Measurements from ENCODE around the gene CD226. TPM values are rescaled to one million over a fixed set of nuclear protein-coding genes. Genes with fewer than 3 reads are reported as not detected.
"Not testable (repeated sequence)": the region's sequence is repeated elsewhere in the genome, so short reads cannot be mapped to it uniquely, and the experiment has no call there.

Gene CD226
- 0.17 and 0.29 TPM in 2 replicates for total RNA-seq (2014; rRNA removed; shearing (Covaris generic))

DNA sequence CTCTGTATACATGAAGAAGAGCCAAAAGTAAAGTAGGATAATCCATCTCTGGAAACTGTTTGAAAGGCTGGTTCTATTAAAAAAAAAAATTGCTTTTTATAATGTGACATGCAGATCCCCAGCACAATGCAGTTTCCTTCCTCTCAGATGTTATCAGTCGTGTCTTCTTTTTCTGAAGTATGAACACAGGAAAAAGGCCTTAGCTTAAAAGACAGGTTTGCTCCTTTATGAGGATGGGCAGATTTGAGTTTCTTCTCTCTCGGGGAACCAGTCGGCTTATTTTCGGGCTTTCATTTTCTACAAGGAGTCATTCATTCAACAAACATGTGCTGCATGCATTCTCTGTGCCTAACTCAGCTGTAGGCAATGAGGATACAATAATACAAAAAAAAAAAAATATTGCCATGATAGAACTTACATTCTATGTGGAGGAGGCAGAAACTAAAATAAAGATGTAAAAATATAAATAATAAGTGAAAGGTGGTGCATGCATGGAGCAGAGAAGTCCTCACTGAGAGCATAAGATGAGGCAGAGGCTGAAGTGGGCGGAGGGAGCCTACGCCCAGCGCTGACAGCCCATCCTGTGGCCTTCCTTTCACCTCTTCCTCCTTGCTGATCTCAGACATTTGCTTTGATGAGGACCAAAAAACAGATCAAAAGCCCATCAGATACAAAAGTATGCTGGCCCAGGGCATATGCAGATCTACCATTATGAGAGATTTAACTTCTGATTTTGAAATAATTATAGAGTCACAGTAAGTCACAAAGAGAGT is at the start of gene CD226:
Gene CD226 (minus strand): TSS at position 513 of the 773 bp plus-strand sequence. CDS start 467 bp downstream, at position 46.
- DNase-seq (ENCODE audit: low spot score), result no peak

DNA sequence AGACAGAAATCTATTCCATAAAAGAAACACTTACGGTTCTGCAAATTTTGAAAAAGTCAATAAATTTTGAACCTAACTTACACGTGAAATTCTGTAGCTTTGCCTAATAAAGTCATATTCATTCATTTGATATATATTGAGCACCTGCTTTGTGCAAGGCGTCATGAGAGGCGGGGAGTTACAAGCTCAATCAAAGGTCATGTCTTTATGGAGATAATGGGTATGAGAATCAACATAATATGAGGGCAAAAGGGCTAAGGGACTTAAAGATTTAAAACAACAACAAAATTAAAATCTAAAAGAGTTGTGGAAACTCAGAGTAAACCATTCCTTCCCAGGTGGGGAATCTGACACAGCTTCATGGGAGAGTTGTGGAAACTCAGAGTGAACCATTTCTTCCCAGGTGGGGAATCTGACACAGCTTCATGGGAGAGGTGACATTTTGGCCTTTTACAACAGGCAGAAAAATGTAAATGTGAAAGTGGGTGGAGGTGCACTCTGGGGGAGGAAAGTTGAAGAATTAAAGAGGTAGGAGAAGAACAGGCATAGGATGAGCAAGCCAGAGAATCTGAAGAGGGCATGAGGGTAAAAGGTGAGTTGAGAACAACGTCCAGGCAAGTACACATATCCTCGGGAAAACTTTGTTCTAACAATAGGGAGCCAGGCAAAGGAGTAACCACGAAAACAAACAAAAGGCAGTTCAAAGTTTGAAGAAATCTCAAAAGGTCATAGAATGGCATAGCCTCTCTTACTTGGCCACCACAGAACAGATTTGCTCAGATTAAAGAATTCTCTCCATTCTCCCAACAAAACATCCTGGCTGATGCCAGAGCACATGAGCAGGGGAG is 49.5 kb upstream of the CD226 start:
- DNase-seq (ENCODE audit: low spot score), result no peak

DNA sequence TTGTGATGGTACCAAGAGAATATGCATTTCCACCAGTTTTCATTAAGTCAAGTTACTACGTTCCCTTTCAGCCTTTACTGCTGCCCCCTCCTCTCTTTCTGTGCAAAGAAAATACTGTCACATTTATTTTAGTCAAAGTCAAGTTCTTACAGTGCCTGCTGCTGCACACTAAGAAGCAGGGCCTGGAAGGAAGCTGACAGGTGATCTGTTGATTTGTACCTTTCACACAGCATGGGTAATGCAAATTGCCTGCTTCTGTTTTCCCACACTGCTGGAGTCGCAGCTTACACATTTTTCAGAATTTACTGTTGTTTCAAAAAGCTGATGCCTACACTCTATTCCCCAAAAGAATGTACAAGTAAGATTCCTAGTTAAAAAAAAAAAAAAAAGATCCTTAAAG is 48.7 kb upstream of the CD226 start:
- no peak for DNase-seq (ENCODE audit: low spot score)

DNA sequence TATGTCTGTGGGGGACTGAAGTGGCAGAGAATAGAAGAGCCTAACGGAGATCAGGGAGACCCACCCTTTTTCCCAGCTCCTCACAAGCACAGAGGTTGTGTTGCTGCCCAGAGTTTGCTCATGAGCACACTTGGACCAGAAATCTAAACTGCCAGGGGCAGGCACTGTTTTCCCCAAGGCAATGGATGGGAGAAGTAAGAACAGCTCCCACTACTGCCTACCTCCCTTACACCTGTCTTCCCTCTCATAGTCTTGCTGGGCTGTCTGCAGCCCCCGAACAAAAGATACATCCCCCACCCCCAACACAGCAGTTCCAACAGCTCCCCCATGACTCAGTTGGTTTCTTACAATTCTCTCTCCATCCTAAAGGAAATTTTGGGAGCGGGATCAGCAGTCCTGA is 48.1 kb upstream of the CD226 start:
- no peak for DNase-seq (ENCODE audit: low spot score)

DNA sequence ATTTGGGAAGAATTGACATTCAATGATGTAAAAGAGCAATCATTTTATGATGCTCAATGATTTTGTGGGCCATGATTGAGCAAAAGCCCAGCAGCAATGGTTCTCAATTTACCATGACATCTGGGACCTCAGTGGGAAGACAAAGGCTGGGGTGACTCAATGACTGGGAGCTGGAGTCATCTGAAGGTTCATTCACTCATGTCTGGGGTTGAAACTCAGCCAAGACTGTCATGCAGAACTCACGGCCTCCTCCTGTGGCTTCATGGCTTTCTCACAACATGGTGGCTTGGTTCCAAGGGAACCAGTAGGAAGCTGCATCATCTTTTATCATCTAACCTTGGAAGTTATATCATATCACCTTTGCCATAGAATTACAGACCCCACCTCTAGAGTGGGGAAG is 45.1 kb upstream of the CD226 start:
- no peak for DNase-seq (ENCODE audit: low spot score)

DNA sequence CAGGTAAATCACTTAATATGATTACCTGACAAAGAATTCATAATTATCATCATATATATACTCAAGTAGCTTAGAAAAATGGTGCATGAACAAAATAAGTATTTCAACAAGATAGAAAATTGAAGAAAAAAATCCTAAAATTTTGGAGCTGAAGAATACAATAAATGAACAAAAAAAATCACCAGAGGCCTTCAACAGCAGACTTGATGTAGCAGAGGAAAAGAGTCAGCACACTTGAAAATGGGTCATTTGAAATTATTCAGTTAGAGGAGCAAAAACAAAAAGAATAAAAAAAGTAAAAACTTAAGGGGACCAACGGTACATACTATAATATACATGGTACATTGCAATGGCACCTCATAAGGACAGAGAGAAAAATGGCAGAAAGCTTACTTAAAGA is 40.2 kb upstream of the CD226 start:
- no peak for DNase-seq (ENCODE audit: low spot score)

DNA sequence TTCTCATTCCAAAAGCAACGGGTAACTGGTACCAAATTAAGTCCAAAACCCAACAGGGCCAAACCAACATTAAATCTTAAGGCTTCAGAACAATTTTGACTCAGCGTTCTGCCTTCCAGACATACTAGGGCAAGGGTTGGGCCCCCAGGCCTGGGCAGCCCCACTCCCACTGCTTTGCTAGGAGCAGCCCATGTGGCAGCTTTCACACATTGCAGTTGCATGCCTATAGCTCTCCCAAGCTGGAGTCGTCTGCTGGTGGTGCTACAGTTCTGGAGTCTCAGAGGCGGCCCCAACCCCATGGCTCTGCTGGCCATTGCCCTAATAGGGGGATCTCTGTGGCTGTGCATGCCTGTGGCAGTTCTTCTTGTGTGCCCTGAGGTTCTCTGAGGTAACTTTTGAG is 37.6 kb upstream of the CD226 start:
- DNase-seq (ENCODE audit: low spot score), result no peak

DNA sequence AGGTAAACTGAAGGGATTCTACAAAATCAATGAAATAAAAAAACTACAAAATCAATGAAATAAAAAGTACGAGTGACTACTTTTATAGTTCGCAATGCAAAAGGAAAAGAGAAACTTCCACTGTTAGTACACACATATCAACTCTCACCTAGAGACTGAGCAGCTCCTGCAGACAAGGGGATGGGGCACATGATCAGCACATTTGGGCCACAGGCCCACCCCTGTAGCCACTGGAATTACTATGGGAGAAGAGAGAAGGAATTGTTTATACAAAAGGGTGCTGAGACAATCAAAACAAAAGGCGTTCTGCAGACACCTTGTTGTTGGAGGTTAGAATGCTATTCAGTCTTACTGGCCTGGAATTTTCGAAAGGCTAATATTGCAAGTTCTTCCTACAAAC is 34.7 kb upstream of the CD226 start:
- no peak for DNase-seq (ENCODE audit: low spot score)

DNA sequence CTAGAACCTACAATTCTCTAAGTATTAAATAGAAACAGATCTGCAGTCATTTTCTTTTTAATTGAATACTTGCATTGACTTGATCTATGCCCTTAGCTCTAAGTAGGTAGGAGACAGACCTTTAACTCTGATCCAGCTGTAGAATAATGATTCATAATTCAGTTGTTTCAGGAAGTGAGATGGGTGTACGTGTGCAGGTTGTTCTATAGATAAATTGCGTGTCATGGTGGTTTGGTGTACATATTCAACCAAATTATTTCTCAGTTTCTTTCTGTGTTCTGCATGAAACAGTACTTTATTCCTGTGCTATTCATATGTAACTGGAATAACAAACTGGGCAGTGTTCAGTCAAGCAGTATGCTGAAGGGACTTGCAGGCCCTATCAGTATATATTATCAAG is 34.3 kb upstream of the CD226 start:
- no peak for DNase-seq (ENCODE audit: low spot score)

DNA sequence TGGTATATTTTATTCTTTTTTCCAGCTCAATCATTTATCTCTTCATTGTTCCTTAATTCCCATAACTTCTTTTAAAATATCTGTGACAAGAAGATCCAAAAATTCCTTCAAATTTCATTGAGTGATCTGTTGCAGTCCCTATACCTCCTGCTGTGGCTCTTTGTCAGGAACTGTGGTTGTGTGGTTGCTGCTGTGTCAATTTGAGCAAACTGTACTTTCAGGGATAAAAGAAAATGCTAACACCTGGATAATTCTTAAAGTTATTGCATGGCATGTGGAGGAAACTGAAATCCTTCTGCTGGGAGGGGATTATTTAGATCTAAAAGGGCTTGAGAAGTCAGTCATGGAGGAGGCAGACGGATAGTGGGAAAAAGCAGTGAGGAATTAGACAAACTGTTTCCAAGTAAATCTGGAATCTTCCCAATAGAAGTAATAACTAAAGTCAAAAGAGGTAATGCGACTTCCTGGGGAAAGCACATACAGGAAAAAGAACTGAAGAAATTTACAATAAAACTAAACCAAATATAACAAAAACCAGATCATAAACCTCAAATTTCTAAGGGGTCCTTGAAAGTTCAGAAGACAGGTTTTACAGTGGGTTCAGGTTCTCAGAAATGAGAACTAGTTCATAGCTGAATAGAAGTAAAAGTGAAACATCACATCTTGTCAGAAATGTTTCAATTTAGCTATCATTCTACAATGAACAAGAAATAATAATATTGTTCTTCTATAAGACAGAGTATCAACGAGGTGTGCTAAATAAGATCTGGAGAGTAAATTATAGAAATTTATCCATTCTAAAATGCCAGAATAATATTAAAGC is 33.5 kb upstream of the CD226 start:
- DNase-seq (ENCODE audit: low spot score), result no peak

DNA sequence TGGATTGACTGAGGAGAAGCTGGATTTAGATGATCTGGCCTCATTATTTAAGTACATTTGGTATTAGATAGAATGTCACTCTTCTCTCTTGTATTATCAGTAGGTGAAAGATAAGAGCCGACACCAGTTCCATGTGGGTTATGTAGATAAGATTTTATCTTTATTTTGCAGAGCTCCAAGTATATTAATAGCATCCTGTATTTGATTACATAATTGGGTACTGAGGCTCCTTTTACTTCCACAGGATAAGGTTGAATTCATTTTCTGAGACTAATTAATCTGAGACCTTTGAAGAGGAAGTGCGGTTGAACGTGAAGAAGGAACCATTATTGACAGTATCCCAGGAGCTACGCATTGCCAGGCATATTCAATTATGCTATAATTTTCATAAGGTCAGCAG is 32.8 kb upstream of the CD226 start:
- no peak for DNase-seq (ENCODE audit: low spot score)

DNA sequence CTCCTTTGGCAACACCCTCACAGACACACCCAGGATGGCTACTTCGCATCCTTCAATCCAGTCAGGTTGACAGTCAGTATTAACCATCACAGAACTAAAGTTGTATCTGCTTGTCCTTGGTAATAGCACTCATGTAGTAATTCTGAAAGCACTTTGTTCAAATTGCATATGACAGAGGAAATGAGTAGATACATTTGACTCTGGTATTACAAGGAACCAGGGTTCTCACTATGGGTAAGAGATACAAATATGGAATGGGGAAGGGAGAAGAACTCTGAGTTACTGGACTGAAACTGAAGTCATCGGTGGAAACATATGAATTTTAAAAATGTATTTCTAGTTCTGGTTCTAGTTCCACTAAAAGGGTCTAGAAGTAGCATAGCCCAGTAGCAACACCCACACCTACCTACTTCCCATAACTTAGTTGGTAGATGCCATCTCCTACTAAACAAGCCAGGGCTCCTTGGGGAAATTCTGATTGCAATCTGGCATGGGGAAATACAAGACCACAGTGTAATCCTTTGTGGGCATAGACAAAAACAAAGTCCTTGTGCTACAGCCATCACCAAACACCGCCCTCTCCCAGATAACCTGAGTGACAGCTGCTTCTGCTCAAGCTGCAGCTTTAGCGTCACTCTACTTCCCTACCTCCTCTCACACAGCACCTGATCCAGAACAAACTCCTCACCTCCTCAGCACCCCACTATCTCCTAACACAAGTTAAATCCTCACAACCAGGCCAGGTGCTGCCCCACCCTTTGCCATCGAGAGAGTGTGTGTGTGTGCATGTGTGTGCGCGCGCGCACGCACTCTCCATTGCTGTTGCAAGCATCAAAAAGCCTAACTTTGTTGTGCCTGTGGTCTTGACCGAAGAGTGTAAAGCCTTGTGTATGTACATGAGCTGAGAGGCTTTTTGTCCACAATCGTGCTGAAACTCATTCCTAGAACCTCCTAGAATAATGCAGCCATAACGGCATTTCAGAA is 31.4 kb upstream of the CD226 start:
- DNase-seq (ENCODE audit: low spot score), result no peak

DNA sequence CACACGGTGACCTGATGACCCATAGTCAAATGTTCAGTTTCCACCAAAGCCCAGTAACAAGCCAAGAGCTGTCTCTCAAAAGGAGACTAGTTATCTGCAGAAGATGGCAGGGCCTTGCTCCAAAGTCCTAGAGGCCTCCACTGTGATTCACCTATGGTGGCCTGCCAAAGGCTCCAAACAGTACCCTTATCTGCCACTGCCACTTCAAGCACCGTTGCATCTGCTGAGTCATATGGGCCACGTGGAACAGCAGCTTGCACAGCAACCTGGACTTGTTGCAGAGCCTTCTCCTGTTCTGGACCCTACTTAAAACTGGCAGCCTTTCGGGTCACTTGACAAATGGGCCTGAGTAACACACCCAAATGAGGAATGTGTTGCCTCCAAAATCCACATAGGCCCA is 27.6 kb upstream of the CD226 start:
- DNase-seq (ENCODE audit: low spot score), result not testable (repeated sequence)

DNA sequence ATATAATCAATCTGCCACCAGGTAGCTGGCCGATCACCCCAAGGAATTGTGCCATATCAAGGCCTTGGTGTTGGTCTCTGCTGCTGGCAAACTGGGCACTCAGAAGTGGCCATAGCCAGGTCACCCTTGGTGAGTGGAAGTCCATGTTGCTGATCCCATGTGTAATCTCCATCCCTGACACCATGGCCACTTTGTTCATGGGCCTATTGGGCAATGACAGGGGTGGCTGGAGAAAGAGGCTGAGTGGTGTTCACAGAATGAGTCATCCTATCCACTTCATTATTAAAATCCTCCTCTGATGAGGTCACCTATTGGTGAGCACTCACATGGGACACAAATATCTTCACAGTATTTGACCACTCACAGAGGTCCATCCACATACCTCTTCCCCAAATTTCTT is 26.7 kb upstream of the CD226 start:
- peak; percentile 11 for DNase-seq (ENCODE audit: low spot score)

DNA sequence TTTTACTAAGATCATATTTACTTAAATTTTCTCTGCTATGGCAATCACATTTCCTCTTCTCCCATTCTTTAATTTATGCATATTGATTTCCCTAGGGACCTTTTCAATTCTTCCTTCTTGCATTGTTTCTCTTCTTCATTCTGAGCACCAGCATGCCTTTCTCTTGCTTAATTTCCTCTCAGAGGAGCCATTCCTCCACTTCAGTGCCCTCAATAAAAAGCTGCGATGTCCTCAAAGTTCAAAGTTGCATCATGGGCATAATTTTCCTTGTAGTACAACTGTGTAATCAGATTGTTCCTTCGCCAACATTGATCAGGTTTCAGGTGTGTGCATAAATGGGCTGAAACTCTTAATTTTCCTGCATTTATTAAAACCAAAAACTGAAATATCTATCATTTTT is 21.8 kb upstream of the CD226 start:
- DNase-seq (ENCODE audit: low spot score), result no peak

DNA sequence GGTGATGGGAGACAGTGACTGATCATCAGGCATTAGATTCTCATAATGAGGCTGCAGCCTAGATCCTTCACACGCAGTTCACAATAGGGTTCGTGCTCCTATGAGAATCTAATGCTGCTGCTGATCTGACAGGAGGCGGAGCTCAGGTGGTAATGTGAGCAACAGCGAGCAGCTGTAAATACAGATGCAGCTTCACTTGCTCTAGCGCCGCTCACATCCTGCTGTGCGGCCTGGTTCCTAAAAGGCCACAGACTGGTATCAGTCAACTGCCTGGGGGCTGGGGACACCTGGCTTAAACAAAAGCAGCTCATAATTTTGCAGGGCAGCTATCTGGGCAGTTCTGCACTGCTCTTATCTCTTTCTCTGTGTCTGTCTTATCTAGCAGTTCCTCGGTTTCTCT is 20.4 kb upstream of the CD226 start:
- no peak for DNase-seq (ENCODE audit: low spot score)

DNA sequence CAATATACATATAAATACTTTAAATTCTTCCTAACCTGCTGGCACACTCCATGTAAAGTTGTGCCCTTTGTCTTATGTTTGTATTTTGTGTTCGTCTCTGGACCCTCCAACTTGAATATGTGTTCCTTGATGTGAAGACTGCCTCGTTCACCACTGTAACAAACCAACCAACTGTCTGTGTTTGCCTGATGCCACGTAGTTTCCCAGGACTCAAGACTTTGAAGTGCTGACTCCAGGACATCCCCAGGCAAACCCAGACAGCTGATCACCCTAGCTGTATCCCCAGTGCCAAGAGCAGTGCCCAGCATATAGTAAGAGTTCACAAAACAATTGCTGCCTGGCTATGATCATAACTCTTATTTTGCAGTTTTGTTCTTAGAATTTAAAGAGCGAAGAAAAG is 15.5 kb upstream of the CD226 start:
- DNase-seq (ENCODE audit: low spot score), result no peak

DNA sequence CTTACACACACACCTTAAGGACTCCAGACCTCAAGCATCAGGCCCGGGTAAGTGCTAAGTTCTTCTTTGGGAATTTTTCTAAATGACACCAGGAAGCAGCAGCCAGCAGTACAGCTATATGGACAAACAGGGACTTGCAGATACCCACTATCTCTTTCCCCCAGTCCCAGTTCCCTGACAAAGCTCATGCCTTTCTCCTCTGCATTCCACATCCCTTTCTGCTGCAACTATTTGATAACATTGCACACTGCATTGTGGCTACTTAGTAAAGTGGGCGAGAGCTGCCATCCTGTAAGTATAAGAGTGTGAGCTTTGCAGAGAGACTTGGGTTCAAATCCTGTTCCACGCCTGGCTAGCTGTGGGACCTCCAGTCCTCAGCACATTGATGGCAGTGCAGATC is 14.0 kb upstream of the CD226 start:
- no peak for DNase-seq (ENCODE audit: low spot score)

DNA sequence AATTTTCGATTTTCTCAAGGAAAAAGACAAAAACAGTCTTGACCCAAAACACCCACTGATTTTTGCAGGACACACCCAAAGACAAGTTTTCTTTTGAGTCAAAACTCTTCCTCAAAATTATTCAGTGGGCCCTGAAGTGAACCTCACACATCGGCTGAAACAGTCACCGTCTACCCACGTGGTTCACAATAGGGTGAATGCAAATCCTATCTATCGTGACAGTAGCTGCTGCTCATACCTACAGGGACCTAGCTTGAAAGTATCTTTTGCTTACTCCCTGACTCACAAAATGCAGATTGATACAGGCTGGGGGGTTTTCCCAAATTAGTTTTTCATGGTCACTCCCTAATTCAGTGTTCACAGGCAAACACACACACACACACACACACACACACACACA is 10.7 kb upstream of the CD226 start:
- DNase-seq (ENCODE audit: low spot score), result no peak

DNA sequence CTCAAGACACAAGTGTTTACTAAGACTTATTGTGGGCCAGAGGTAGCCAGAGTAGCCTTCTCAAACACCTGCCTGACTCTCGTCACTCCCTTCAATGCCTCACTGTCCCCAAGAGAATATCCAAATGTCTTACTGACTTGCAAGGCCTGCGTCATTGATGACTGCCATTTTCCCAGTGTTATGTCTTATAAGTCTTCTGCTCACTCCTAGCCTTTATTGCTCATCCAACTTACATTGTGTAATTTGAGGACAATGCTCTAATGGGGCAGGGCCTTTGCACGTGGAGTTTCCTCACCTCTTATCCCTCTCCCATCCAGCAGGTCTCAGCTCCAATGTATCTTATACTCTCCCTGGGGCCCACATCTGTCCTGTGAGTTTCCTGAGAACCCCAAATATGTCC is 10.1 kb upstream of the CD226 start:
- DNase-seq (ENCODE audit: low spot score), result no peak

Data from A172 (cell line).